Coronary artery (tissue), 2 donors: Measurements from ENCODE around the gene TNFSF13B.

ENCODE experiments used
- DNase-seq: peaks from one replicate; pipeline ENCODE4 v3.0.0-alpha.2; 2017; ENCODE audit warnings: low spot score
- H3K27ac ChIP-seq, 2 donors: fragments of 200-600 bp; sonication (generic); one replicate each; pipeline ENCODE4 v1.5.1; 2016 to 2019
- H3K4me3 ChIP-seq: fragments of 200-600 bp; sonication (generic); 2 replicates; pipeline ENCODE4 v1.5.1; 2016; ENCODE audit warnings: mild to moderate bottlenecking, moderate library complexity
- TF ChIP-seq, protein P1 (sequence below): fragments of 200-600 bp; sonication (generic); IDR thresholded peaks from one replicate; pipeline ENCODE4 v1.5.1; 2019; ENCODE audit warnings: antibody characterized with exemption

Gene TNFSF13B

DNA sequence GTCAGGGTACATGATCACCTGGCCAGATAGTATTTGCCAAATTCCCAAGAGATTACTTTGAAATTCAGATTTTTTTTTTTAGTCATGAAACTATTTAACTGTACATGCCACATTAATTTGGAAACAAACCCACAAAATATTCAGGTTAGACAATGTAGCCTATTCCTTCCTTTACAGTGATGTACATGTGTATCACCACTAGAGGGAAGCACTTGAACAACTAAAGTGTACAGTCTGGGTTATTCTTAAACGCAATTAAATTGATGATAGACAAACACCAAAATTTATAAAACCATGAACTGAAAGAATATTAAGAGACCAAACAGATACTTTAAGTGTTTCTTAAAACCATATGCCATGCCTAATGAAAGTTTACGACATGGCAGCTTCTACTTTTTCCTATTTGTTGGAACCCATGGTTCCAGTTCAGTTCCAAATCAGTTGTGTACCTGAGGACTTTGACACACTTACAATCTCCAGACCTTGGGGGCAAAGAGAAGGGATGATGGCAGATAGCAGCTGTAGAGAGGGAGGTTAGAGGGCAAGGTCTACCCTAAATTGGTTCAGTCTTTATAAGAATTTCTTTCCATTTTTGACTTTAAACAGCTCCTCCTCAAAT is 52.8 kb downstream of the TNFSF13B start:
- Histone ChIP-seq H3K4me3 (no peak overlapping the region), H3K27ac (no peak overlapping the region)
- DNase-seq, result no peak
- TF ChIP-seq, protein P1, sequence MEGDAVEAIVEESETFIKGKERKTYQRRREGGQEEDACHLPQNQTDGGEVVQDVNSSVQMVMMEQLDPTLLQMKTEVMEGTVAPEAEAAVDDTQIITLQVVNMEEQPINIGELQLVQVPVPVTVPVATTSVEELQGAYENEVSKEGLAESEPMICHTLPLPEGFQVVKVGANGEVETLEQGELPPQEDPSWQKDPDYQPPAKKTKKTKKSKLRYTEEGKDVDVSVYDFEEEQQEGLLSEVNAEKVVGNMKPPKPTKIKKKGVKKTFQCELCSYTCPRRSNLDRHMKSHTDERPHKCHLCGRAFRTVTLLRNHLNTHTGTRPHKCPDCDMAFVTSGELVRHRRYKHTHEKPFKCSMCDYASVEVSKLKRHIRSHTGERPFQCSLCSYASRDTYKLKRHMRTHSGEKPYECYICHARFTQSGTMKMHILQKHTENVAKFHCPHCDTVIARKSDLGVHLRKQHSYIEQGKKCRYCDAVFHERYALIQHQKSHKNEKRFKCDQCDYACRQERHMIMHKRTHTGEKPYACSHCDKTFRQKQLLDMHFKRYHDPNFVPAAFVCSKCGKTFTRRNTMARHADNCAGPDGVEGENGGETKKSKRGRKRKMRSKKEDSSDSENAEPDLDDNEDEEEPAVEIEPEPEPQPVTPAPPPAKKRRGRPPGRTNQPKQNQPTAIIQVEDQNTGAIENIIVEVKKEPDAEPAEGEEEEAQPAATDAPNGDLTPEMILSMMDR, result peak; percentile 37

DNA sequence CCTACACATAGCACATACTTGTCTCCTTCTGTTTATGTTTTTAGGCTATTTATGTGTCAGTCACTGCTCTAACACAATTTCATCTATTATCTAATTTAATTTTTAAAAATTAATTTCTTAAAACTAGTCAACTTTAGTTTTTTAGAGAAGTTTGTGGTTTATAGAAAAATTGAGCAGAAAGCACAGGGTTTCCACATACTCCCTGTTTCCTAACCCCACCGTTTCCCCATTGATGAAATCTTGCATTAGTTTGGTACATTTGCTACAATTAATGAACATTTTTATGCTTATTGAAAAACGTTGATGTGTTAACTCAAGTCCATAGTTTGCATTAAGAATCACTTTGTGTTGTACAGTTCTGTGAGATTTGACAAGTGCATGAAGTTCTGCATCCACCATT is 53.5 kb downstream of the TNFSF13B start:
- H3K27ac ChIP-seq, result no peak overlapping the region
- TF ChIP-seq, protein P1, result no peak
- DNase-seq, result no peak
- no peak overlapping the region for H3K4me3 ChIP-seq

- no peak for DNase-seq
- Histone ChIP-seq H3K4me3 (no peak overlapping the region), H3K27ac (no peak overlapping the region)
- TF ChIP-seq, protein P1, result no peak
Observed at GRCh38 chr13:108325863-108326262, 56.3 kb downstream of the TNFSF13B start.

DNA sequence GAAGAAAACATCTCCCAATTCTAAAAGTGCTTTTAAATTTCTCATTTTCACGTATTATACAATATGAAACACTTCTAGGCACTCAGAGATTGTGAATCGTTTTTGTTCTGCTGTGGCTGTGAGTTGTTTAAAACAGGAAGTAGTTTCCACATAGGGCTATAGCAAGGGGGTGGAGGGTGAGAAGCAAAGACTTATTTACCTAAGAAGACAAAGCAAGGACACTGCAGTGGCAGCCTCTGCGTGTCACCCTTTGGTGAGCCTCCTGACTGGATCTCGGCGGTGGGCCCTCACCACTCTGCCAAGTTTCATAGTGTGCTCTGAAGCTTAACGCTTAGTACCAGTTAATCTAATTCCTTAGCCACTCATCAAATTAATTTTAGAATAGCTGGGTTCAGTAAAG is 56.8 kb downstream of the TNFSF13B start:
- H3K27ac ChIP-seq, result no peak overlapping the region
- TF ChIP-seq, protein P1, result no peak
- no peak overlapping the region for H3K4me3 ChIP-seq
- no peak for DNase-seq

DNA sequence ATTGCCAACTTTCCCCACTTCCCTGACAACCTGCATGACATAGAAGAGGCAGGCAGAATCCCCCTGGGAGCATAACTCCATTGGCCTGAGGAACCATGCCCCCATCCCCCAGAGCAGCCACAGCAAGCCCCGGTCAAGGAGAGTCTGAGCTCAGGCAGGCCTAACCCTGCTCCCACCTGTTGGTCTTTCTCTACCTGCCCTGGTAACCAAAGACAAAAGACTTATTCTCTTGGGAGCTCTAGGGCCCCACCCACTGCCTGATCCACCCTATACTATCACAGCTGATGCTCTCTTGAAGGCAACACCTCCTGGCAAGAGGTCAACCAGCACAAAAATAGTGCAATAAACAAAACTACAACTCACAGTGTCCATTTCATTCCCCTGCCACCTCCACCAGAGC is 59.3 kb downstream of the TNFSF13B start:
- Histone ChIP-seq H3K27ac (no peak overlapping the region), H3K4me3 (no peak overlapping the region)
- TF ChIP-seq, protein P1, result no peak
- no peak for DNase-seq

DNA sequence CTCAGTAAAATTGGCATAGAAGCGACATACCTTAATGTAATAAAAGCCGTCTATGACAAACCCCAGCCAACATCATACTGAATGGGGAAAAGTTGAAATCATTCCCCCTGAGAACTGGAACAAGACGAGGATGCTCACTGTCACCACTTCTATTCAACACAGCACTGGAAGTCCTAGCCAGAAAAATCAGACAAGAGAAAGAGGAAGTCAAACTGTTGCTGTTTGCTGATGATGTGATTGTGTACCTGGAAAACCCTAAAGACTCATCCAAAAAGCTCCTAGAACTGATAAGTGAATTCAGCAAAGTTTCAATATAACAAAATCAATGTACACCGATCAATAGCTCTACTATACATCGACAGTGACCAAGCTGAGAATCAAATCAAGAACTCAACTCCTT is 63.3 kb downstream of the TNFSF13B start:
- H3K4me3 ChIP-seq, result no peak overlapping the region
- TF ChIP-seq, protein P1, result no peak
- no peak for DNase-seq
- no peak overlapping the region for H3K27ac ChIP-seq
